Activated CD4-positive, alpha-beta T cell treated with anti-CD3 and anti-CD28 coated beads, Interleukin-10, Interleukin-2, amounts not matched to agents 100 ng/mL and 50 ng/mL, durations not matched to agents 16 hours and 8 hours (primary cell): ENCODE results near the gene NAA10.

Source experiments
- DNase-seq: peaks from one replicate; pipeline ENCODE4 v3.0.0-alpha.2; 2020

The NAA10 gene

GRCh38 chrX:153934762-153935325 is at the start of gene NAA10:
TSS of gene NAA10 (minus strand) at chrX:153935037. CDS start at chrX:153934904, 133 bp downstream.
- peak; percentile 86 for DNase-seq

- DNase-seq, result no peak
Measured at GRCh38 chrX:153983321-153983801, 48.5 kb upstream of the NAA10 start.

DNA sequence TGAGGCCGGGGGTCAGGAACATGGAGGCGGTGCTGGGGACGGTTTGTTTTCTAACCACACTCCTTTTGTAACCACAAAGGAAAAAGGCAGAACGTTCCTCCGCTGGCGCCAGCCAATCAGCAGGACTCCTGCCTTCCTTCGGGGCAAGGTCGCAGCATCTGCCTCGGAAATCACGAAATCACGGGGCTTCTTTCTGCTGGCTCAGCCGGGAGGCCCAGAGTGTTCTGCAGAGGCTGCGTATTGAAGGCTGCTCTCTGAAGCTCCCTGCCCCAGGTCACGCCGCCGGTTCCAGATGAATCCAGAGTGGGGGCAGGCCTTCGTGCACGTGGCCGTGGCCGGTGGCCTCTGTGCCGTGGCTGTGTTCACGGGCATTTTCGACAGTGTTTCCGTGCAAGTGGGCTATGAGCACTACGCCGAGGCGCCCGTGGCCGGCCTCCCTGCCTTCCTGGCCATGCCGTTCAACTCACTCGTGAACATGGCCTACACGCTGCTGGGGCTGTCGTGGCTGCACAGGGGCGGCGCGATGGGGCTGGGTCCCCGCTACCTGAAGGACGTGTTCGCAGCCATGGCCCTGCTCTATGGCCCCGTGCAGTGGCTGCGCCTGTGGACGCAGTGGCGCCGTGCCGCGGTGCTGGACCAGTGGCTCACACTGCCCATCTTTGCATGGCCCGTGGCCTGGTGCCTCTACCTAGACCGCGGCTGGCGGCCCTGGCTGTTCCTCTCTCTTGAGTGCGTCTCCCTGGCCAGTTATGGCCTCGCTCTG is 47.1 kb upstream of the NAA10 start:
- DNase-seq, result peak; percentile 92

DNA sequence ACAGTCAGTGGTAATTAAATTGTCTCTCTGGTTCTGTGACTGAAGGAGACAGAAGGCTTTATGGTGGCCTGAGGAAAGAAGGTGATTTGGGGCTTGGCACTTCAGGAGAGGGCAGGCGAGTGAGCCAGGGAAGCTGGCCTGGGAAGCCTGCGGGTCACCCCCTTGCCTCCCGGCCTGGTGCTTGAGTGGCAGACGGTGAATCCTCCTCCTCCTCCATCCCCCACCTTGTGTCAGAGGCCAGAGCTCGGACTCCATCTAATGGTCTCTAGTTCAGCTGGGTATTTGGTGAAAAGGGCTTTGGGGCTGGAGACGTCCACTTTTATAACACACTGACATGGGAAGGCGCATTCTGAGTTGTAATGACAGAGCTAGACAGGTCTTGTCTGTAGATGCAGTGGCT is 46.4 kb upstream of the NAA10 start:
- no peak for DNase-seq

DNA sequence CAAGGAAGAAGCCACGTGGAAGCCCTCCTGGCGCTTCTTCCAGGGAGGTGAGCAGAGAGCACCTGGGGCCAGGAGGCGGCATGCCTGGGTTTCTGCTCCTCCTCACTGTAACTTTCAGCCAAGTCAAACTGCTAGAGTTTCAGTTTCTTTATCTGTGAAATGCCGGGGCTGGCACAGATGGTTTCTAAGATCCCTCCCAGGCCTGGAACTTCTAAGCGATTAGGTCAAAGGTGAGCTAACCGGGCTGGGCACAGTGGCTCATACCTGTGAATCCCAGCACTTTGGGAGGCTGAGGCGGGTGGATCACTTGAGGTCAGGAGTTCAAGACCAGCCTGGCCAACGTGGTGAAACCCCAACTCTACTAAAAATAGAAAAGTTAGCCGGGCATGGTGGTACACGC is 45.6 kb upstream of the NAA10 start:
- DNase-seq, result peak; percentile 47

GRCh38 chrX:153974726-153975286 is 40.0 kb upstream of the NAA10 start:
- DNase-seq, result no peak

DNA sequence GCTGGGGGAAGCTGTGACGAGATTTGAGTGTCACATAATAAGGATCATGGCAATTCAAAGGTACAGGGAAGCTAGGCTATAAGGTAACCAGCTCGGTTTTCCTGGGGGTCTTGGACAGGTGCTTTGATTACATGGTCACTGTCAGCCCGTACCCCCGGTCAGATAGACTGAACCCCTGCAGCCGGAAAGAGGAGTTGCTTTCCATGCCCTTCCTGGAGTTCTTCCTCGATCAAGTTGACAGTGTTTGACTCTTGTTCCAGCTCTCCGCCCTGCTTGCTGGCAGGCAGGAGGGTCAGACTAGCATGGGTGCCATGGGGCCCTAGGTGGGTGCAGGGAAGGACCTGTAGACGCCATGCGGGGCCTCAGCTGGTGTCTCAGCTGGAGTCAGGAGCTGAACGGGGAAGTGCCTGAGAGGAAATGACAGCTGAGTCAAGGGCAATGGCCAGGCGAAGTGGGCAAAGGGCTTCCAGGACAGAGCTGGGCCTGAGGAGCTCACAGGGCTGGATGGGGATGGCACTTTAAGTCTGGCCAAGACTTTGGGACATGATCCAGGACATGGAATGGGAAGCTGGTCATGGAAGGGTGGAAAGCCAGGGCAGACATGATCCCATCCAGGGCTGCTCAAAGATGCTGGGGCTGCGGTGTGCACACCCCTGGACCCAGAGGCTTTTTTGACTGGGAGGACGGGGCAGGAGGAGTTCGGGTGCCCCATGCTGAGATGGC is 39.3 kb upstream of the NAA10 start:
- DNase-seq, result peak; percentile 28

- no peak for DNase-seq
Measured at GRCh38 chrX:153973127-153974002, 38.5 kb upstream of the NAA10 start.

DNA sequence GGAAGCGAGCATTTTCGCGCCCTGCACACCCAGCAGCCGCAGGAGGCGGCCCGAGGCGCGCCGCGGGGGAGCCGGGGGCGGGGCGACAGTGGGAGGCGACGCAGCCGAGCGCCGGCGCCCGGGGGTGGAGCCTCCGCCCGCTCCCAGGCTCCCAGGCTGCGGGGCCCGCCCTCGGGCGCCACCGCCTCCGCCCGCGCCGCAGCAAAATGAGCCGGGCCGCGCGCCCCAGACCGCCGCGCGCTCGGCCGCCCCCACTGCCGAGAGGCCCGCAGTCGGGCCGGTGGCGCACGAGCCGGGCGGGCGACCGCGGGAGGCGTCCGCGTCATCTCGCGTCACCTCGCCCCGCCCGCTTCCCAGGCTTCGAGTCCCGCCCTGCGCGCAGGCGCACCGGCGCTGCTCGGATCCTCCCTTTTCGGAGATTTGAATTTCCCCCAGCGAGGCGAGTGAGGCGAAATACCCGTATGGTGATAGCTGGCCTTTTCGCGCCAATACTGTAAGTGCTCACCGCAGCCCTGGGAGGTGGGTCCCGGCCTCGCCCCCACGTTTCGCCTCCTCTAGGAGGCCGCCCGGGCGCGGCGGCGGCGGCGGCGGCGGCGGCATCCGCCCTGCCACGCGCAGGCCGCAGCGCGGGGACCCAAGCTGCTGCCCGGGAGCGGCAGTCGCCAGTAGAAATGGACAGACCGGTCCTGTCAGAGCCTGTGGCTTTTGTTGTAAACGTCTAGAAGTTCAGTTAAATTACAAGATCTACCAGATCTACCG is 37.7 kb upstream of the NAA10 start, which contains the start of gene TMEM187:
Gene TMEM187, plus strand, starts transcription at position 387 of the 759 bp plus-strand sequence. CDS start 9,309 bp downstream, outside the sequence.
- peak; percentile 96 for DNase-seq

GRCh38 chrX:153971450-153972367 is 36.9 kb upstream of the NAA10 start, which contains the start of gene HCFC1:
TSS of gene HCFC1 (minus strand) at chrX:153971818. CDS start at chrX:153970840, 978 bp downstream.
- DNase-seq, result peak; percentile 96

DNA sequence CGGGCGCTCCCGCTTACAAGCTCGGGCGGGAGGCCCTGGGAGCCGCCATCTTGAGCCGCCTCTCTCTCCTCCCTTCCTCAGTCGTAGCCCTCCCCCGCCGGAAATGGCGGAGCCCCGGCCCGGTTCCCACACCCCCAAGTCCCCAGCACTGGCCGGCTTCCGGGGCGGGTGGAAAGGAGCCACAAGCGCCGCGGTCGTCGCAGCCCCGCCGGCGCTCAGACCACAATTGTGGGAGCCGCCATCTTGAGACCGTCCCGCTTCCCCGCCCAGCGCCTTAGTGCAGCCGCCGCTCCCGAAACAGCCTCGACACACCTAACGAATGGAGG is 36.2 kb upstream of the NAA10 start:
- peak; percentile 96 for DNase-seq

DNA sequence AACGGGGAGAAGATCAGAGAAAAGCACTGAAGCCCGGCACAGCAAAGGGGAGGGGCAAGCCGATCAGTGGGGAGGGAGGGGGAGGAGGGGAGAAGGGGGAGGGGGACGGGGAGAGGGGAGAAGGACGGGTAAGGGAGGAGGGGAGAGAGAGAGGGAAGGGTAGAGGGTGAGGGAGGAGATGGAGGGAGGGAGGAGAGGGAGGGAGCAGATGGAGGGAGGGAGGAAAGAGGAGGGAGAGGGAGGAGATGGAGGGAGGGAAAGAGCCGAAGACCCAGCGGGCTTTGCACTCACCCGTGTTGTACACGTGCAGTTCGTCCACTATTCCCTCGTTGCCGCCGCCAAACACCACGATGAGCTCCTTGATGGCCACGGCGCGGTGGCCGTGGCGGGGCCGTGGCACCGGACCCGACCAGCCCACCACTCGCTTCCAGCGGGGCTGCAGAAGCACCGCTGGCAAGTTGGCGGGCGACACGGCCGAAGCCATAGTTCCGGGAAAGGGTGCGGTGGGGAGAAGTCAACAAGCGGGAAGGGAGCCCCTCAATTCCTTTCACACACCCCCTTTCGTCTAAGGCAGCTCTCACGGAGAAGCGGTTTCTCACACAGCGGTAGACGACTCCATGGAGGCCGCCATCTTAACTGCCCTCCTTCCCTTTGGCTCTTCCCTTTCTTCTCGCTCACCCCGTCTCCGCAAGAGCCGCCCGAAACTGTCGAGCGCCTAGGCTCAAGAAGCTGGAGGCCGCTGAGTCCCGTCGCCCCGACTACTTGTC is 35.7 kb upstream of the NAA10 start:
- DNase-seq, result peak; percentile 72

GRCh38 chrX:153969904-153970356 is 35.1 kb upstream of the NAA10 start:
- no peak for DNase-seq

DNA sequence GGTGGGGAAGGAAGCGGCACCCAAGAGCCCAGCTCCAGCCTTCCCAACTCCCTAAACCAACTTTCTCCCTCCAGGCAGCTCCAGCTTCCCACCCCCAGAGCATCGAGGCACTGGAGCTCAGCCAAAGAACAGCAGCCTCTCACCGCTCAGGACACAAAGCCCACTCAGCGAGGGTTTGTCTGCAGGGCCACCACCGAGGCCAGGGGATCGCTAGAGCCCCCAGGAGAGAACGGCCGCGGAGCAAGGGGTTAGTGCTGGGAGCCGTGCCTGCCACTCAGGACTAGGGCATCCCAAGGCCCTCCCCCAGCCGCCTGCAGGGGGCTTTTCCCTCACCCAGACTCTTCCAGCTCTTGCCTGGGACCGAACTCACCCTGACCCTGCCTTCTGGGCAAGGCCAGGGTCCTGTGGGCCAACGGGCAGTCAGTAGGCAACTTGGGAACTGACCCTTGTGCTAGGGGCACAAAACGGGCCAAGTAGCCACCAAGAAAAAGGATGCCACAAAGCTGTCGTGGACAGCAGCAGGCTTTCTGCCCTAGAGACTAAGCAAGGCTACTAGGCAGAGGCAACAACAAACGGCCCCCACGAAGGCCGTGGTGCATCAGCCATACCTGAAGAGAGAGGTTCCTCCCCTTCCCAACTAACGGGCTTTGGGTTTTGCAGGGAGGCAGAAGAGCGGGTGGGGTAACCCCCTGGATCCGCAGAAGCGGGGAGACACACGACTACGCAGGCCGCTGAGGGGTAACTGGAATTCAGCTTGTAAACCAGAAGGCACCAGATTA is 34.5 kb upstream of the NAA10 start:
- DNase-seq, result no peak

GRCh38 chrX:153968754-153969124 is 33.9 kb upstream of the NAA10 start:
- peak; percentile 58 for DNase-seq

DNA sequence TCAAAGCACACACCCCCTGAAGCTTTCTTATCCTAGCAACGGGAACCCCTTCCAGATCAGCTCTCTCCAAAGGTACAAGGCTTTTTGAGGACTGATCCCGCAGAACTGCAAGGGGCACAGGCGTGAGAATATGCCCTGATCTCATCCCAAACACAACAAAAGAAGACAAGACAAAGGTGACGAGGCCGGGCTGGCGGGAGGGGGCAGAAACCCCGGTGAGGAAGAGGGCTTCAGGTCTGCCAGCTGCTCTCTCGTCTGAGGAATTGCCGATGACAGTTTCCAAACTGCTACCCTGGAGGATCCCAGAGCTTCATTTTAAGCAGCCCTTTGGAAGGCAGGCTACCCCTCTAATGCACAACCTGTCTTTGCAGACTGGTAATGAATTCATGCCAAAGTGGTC is 33.4 kb upstream of the NAA10 start:
- DNase-seq, result no peak

- peak; percentile 60 for DNase-seq
Measured at GRCh38 chrX:153967536-153968224, 32.8 kb upstream of the NAA10 start.
